Measurements from ENCODE around the gene RIGI. TPM values are rescaled to one million over a fixed set of nuclear protein-coding genes. Genes with fewer than 3 reads are reported as not detected.
A peak's percentile ranks its signal among the peaks of the same experiment; 100 is the strongest.

RIGI gene
- 10 to 100 TPM; 10.6 to 11.7 TPM for total RNA-seq

GRCh38 chr9:32526041-32526706, at the start of gene RIGI:
RIGI (minus strand) TSS chr9:32526196; CDS start chr9:32526166, 30 bp downstream.
- Mint-ChIP-seq H3K36me3 (peaks cover 25% of the 10 kb centered on the region), H3K4me1 (ENCODE audit: low read depth) (peaks cover 41% of the 10 kb centered on the region), H3K27me3 (no peaks in the 10 kb centered on the region), H3K9me3 (peaks cover 12% of the 10 kb centered on the region), H3K27ac (peak within 1 kb of the TSS; percentile 81), H3K4me3 (peak within 1 kb of the TSS; percentile 82)
- intact Hi-C loops (cut with micrococcal nuclease) = loop anchor here (1.0 kb wide), 4 partner anchors 25 to 147 kb away; partner anchors contain the start of gene ACO1
- peak; percentile 89 for DNase-seq
- ChIA-PET CTCF (interaction anchor here (0.6 to 2.9 kb wide), 12 partner anchors 9 to 147 kb away, joined by 3 to 37 read pairs (median 4); partner anchors contain the start of genes ACO1 and NDUFB6), POLR2A (interaction anchor here (0.6 to 2.1 kb wide), 3 partner anchors 25 to 147 kb away, joined by 3 to 31 read pairs (median 6); partner anchors contain the start of genes NDUFB6, SMIM27 and TOPORS)

DNA sequence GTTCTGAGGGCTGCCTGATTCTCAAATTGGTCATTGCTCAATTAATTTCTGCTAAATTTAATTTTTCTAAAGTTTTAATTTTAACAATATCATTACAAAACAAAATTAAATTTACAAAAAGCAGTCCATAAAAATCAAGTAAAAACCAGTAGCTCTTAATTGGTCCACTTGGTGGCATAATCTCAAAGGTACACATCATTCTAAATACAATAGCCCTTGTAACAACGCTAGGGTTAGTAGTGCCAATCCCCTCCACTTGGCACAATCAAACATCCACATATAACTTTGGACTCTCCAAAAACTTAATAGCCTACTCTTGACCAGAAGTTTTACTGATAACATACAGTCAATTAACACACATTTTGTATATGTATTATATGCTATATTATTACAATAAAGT, 48.9 kb upstream of the RIGI start:
- intact Hi-C loops (cut with micrococcal nuclease) = loop anchor here (5.0 kb wide), 1 partner anchor 587 kb away; no protein-coding TSS in a partner anchor
- peaks cover 5% of the 10 kb centered on the region for H3K36me3 Mint-ChIP-seq
- CTCF ChIA-PET = interaction anchor here (0.7 to 4.0 kb wide), 5 partner anchors 23 to 688 kb away, joined by 3 to 147 read pairs (median 43); partner anchors contain the start of genes ACO1, RIGI, SMIM27 and TOPORS
- no peak for DNase-seq
- H3K27me3 Mint-ChIP-seq = peaks cover 10% of the 10 kb centered on the region
- peaks cover 26% of the 10 kb centered on the region for H3K4me1 Mint-ChIP-seq (ENCODE audit: low read depth)
- POLR2A ChIA-PET = no interaction called here
- H3K4me3 Mint-ChIP-seq = no peak overlapping the region
- no peak overlapping the region for H3K27ac Mint-ChIP-seq
- H3K9me3 Mint-ChIP-seq = no peaks in the 10 kb centered on the region

DNA sequence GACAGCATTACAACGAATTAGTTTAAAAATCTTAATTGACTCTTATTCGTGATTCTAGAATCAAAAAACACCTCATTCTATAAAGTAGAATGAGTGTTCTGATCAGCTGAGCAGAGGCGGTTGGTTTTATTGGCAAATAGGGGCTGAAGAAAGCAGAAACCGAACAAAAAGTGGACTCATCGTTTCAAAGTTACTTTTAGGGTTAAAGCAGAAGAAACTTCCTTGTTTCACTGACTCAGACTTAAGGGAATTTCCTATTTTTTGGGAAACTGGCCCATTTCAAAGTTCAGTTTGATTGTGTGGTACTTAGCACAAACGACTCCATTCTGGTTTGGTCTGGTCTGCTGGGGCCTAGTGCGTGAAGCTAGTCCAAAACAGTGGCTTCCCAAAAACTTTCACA, 47.8 kb upstream of the RIGI start:
- peak overlapping the region; percentile 95 for H3K27ac Mint-ChIP-seq
- H3K36me3 Mint-ChIP-seq = peaks cover 7% of the 10 kb centered on the region
- peaks cover 27% of the 10 kb centered on the region for H3K4me1 Mint-ChIP-seq (ENCODE audit: low read depth)
- CTCF ChIA-PET = interaction anchor here (2.6 to 4.0 kb wide), 5 partner anchors 8 to 195 kb away, joined by 22 to 147 read pairs (median 43); partner anchors contain the start of genes ACO1, RIGI, SMIM27 and TOPORS
- DNase-seq = no peak
- no peaks in the 10 kb centered on the region for H3K9me3 Mint-ChIP-seq
- H3K4me3 Mint-ChIP-seq = peak overlapping the region; percentile 98
- peaks cover 4% of the 10 kb centered on the region for H3K27me3 Mint-ChIP-seq
- POLR2A ChIA-PET = interaction anchor here (2.3 to 3.1 kb wide), 2 partner anchors 22 to 194 kb away, joined by 15 to 20 read pairs; partner anchors contain the start of genes SMIM27 and TOPORS
- intact Hi-C loops (cut with micrococcal nuclease) = loop anchor here (1.0 to 5.0 kb wide), 3 partner anchors 190 to 588 kb away; partner anchors contain the start of genes ACO1 and APTX

GRCh38 chr9:32572900-32573523, 47.0 kb upstream of the RIGI start, which contains the start of gene NDUFB6:
NDUFB6 (minus strand) TSS chr9:32573159; CDS start chr9:32573060, 99 bp downstream.
- no peaks in the 10 kb centered on the region for H3K27me3 Mint-ChIP-seq
- POLR2A ChIA-PET = interaction anchor here (1.3 to 3.1 kb wide), 5 partner anchors 10 to 194 kb away, joined by 5 to 20 read pairs (median 7); partner anchors contain the start of genes ACO1, RIGI, SMIM27 and TOPORS
- peak; percentile 98 for DNase-seq
- H3K4me1 Mint-ChIP-seq (ENCODE audit: low read depth) = peaks cover 27% of the 10 kb centered on the region
- CTCF ChIA-PET = interaction anchor here (1.1 to 4.0 kb wide), 12 partner anchors 8 to 194 kb away, joined by 3 to 147 read pairs (median 10); partner anchors contain the start of genes ACO1, RIGI, SMIM27 and TOPORS
- intact Hi-C loops (cut with micrococcal nuclease) = loop anchor here (1.0 to 5.0 kb wide), 8 partner anchors 21 to 589 kb away; partner anchors contain the start of genes ACO1, APTX, DNAJA1 and RIGI
- H3K4me3 Mint-ChIP-seq = peak within 1 kb of the TSS; percentile 98
- no peaks in the 10 kb centered on the region for H3K9me3 Mint-ChIP-seq
- peak within 1 kb of the TSS; percentile 95 for H3K27ac Mint-ChIP-seq
- peaks cover 11% of the 10 kb centered on the region for H3K36me3 Mint-ChIP-seq

- DNase-seq = peak; percentile 85
- Mint-ChIP-seq H3K27me3 (no peaks in the 10 kb centered on the region), H3K4me3 (peak overlapping the region; percentile 98), H3K4me1 (ENCODE audit: low read depth) (peaks cover 27% of the 10 kb centered on the region), H3K36me3 (peaks cover 15% of the 10 kb centered on the region), H3K27ac (peak overlapping the region; percentile 95), H3K9me3 (no peaks in the 10 kb centered on the region)
- ChIA-PET CTCF (interaction anchor here (0.6 to 4.0 kb wide), 22 partner anchors 9 to 194 kb away, joined by 3 to 147 read pairs (median 5); partner anchors contain the start of genes ACO1, RIGI, SMIM27 and TOPORS), POLR2A (interaction anchor here (1.3 to 3.1 kb wide), 5 partner anchors 9 to 193 kb away, joined by 5 to 20 read pairs (median 7); partner anchors contain the start of genes ACO1, RIGI, SMIM27 and TOPORS)
- intact Hi-C loops (cut with micrococcal nuclease) = loop anchor here (1.0 to 5.0 kb wide), 6 partner anchors 20 to 590 kb away; partner anchors contain the start of genes DNAJA1, RIGI, SMIM27 and SMU1
Observed at GRCh38 chr9:32571969-32572899, 46.2 kb upstream of the RIGI start.

DNA sequence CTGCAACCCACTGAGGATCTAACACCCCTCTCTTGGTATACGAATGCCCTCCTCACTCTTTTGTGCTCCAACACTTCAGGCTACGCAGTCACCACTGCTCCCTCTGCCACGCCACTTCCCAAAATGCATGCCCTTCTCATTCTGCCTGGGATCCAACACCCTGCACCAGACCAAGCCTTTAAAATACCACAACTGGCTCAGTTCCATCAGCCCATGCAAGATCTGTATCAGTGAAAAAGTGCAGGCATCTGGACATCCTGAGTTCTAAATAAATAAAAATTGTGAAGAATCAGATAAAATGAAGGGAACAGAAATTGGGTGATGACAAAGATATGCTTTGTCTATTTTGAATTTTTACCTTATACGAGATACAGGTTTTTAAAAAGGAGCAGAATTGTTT, 44.3 kb upstream of the RIGI start:
- no peak overlapping the region for H3K27ac Mint-ChIP-seq
- no peaks in the 10 kb centered on the region for H3K9me3 Mint-ChIP-seq
- POLR2A ChIA-PET = no interaction called here

GRCh38 chr9:32566770-32567169, 40.8 kb upstream of the RIGI start:
- no peak overlapping the region for H3K4me3 Mint-ChIP-seq
- no peaks in the 10 kb centered on the region for H3K27me3 Mint-ChIP-seq
- H3K4me1 Mint-ChIP-seq (ENCODE audit: low read depth) = peaks cover 12% of the 10 kb centered on the region
- peaks cover 28% of the 10 kb centered on the region for H3K36me3 Mint-ChIP-seq
- CTCF ChIA-PET = interaction anchor here (3.6 to 6.3 kb wide), 2 partner anchors 13 to 188 kb away, joined by 14 to 28 read pairs; no protein-coding TSS in a partner anchor
- no peak overlapping the region for H3K27ac Mint-ChIP-seq
- no peaks in the 10 kb centered on the region for H3K9me3 Mint-ChIP-seq
- POLR2A ChIA-PET = no interaction called here
- intact Hi-C loops (cut with micrococcal nuclease) = no loop called here
- no peak for DNase-seq

More for the DNA sequence above, 44.3 kb upstream of the RIGI start:
- H3K36me3 Mint-ChIP-seq = peaks cover 28% of the 10 kb centered on the region
- no peak for DNase-seq
- no peaks in the 10 kb centered on the region for H3K27me3 Mint-ChIP-seq
- H3K4me3 Mint-ChIP-seq = no peak overlapping the region
- peaks cover 27% of the 10 kb centered on the region for H3K4me1 Mint-ChIP-seq (ENCODE audit: low read depth)
- CTCF ChIA-PET = no interaction called here
- intact Hi-C loops (cut with micrococcal nuclease) = loop anchor here (5.0 kb wide), 1 partner anchor 592 kb away; no protein-coding TSS in a partner anchor

DNA sequence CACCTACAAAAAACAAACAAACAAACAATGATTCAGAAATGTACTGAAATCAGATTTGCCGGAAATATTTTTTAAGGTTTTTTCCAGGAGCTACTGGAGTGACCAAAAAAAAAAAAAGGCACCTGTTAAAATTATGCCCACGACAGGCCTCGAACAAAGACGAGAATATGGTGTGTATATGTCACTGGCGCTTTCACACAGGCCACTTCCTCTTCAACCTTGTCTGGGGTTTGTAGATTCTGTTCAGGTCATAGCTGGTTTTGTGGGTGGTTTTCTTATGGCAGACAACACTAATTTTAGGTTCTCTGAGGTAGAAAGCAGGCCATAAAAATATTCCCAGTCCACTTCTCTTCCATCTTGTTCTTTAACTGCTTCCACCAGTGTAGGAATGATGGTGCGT, 40.0 kb upstream of the RIGI start:
- no peak for DNase-seq
- Mint-ChIP-seq H3K27ac (no peak overlapping the region), H3K9me3 (no peaks in the 10 kb centered on the region), H3K4me1 (ENCODE audit: low read depth) (peaks cover 7% of the 10 kb centered on the region), H3K4me3 (no peak overlapping the region), H3K36me3 (peaks cover 28% of the 10 kb centered on the region), H3K27me3 (no peaks in the 10 kb centered on the region)
- ChIA-PET POLR2A (no interaction called here), CTCF (interaction anchor here (3.6 to 6.3 kb wide), 2 partner anchors 14 to 187 kb away, joined by 14 to 28 read pairs; no protein-coding TSS in a partner anchor)
- intact Hi-C loops (cut with micrococcal nuclease) = no loop called here

DNA sequence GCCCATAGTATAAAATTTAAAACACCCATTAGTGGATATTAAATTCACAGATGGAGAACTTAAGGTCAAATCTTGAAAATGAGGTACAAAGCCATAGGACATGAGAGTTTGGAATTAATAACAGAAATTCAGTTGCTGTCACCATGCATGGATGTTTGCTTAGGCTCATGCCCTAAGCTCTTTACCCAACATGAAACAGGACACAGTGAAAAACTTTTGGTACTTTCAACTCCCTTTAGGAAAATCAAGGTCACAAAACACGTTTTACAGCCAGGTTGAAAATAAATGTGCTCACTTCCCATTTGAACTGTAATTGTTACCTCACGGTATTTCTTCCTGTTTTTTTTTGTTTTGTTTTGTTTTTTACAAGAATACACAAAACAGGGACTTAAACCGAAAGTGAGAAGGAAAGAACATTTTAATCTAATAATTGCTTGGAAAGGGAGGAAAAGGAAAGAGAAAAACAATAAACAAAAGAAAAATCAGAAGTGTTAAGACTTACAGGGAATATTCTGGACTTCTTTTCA, 32.5 kb upstream of the RIGI start:
- Mint-ChIP-seq H3K27ac (no peak overlapping the region), H3K36me3 (no peaks in the 10 kb centered on the region), H3K27me3 (no peaks in the 10 kb centered on the region), H3K4me3 (no peak overlapping the region), H3K4me1 (ENCODE audit: low read depth) (peaks cover 24% of the 10 kb centered on the region), H3K9me3 (no peaks in the 10 kb centered on the region)
- ChIA-PET CTCF (interaction anchor here (1.6 to 2.3 kb wide), 2 partner anchors 14 to 179 kb away, joined by 4 to 11 read pairs; no protein-coding TSS in a partner anchor), POLR2A (no interaction called here)
- intact Hi-C loops (cut with micrococcal nuclease) = loop anchor here (10.0 kb wide), 1 partner anchor 706 kb away; the partner anchor contains the start of genes BAG1 and CHMP5
- DNase-seq = no peak

DNA sequence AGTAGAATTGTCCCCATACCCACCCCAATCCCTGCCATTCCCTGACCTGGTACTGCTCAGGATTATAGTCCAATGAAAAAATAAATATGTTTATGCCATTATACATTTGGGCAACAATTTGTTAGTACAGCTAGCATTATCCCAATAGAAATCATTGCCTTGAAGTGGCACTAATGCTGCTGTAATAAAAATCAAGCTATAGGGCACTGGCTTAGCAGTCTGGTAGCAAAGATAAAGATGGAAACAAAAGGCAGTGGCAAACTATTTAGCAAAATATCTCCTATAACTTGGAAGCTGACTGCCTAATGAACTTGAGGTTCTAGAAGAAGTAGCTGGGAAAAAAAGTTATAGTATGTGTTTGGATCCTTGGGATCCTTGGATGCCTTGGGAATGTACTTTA, 28.6 kb upstream of the RIGI start:
- ChIA-PET POLR2A (no interaction called here), CTCF (interaction anchor here (1.1 to 7.9 kb wide), 5 partner anchors 8 to 178 kb away, joined by 3 to 62 read pairs (median 5); partner anchors contain the start of gene NDUFB6)
- Mint-ChIP-seq H3K4me3 (no peak overlapping the region), H3K4me1 (ENCODE audit: low read depth) (peaks cover 33% of the 10 kb centered on the region), H3K36me3 (peaks cover 20% of the 10 kb centered on the region), H3K27me3 (no peaks in the 10 kb centered on the region), H3K27ac (peak overlapping the region; percentile 9), H3K9me3 (no peaks in the 10 kb centered on the region)
- intact Hi-C loops (cut with micrococcal nuclease) = loop anchor here (10.0 kb wide), 1 partner anchor 710 kb away; the partner anchor contains the start of genes BAG1 and CHMP5
- DNase-seq = no peak
